Gastroesophageal sphincter (tissue), 3 donors: ENCODE data around the gene FIBIN.

ENCODE experiments used
- POLR2AphosphoS5 ChIP-seq: sonication (generic); formaldehyde crosslinking; IDR thresholded peaks from one replicate; pipeline ENCODE4 v1.6.1; 2017; ENCODE audit warnings: antibody characterized with exemption
- TF ChIP-seq, protein P1 (sequence below), 4 experiments: fragments of 200-600 bp in 2 of 4; fragments of 450-650 bp in 2 of 4; sonication (generic) in 1 of 4; IDR thresholded peaks; one replicate each; pipeline ENCODE4 v1.5.1; 2017 to 2019; ENCODE audit warnings: antibody characterized with exemption in 4 of 4, mild to moderate bottlenecking in 2 of 4, moderate library complexity in 2 of 4

DNA sequence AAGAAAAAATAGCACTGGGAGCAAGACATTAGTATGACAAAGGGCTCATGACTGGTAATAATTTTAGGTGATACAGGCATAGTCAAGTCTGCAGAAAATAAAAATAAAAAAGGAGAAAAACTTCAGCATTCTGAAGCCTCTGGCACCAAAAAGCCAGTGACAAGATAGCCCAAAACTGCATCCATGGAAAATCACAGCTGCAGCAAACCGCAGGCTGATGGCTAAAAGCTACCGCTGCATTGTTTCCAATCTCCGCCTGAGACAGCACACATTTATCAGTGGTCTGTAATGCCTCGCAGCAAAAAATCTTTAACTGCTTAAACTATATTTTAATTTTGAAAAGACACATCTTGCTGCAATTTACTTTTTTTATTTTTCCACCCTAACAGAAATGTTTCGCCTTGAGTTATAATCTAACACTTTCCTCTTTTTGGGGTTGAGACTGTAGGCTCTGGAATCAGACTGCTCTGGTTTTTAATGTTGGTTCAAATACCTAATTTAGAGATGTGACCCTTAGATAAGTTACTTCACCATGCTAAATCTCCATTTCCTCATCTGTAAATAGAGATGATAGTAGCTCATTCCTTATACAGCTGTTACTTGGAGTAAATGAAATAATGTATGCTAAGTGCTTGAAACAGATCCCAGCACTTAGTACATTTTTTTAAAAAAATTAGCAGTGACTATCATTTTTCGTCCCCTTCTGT is 42.0 kb upstream of the FIBIN start:
- TF ChIP-seq, protein P1, sequence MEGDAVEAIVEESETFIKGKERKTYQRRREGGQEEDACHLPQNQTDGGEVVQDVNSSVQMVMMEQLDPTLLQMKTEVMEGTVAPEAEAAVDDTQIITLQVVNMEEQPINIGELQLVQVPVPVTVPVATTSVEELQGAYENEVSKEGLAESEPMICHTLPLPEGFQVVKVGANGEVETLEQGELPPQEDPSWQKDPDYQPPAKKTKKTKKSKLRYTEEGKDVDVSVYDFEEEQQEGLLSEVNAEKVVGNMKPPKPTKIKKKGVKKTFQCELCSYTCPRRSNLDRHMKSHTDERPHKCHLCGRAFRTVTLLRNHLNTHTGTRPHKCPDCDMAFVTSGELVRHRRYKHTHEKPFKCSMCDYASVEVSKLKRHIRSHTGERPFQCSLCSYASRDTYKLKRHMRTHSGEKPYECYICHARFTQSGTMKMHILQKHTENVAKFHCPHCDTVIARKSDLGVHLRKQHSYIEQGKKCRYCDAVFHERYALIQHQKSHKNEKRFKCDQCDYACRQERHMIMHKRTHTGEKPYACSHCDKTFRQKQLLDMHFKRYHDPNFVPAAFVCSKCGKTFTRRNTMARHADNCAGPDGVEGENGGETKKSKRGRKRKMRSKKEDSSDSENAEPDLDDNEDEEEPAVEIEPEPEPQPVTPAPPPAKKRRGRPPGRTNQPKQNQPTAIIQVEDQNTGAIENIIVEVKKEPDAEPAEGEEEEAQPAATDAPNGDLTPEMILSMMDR (IDR thresholded peaks at IDR 0.05) = no peak
- TF ChIP-seq POLR2AphosphoS5 = no peak
